ENCODE results near the gene REC8. TPM values are rescaled to one million over a fixed set of nuclear protein-coding genes. Genes with fewer than 3 reads are reported as not detected.

The REC8 gene
- total and polyA plus RNA-seq, 2 of the 4 experiments (the other 2 are of a cell fraction), result 0.36 to 3.5 TPM

DNA sequence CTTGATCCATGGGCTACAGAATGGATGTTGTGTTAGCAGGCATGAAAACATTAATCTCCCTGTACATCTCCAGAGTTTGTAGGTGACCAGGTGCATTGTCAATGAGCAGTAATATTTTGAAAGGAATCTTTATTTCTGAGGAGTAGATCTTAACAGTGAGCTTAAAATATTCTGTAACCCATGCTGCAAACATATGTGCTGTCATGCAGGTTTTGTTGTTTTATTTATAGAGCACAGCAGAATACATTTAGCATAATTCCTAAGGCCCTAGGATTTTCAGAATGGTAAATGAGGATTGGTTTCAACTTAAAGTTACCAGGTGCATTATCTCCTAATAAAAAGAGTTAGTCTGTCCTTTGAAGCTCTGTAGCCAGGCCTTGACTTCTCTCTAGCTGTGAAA lies 44.9 kb upstream of the REC8 start:
- no peak overlapping the region for H3K14ac ChIP-seq (replicated peaks; ENCODE audit: low read depth, low read length)
- ChIA-PET CTCF (interaction anchor here (0.7 kb wide), 1 partner anchor 9 kb away, joined by 3 read pairs; the partner anchor contains the start of gene PSME1), POLR2A (ENCODE audit: unreplicated experiment) (interaction anchor here (0.6 kb wide), 1 partner anchor 1302 kb away, joined by 3 read pairs; no protein-coding TSS in a partner anchor)
- DNase-seq (no peak), ATAC-seq (ENCODE audit: low read depth) (no peak)
- no peak overlapping the region for H3K9ac ChIP-seq (ENCODE audit: low read depth, low read length)
- H2BK20ac ChIP-seq (ENCODE audit: low read depth, low read length), result no peak overlapping the region
- no peak overlapping the region for H2BK15ac ChIP-seq (ENCODE audit: low read depth, low read length)
- H3K4me1 ChIP-seq (ENCODE audit: control insufficient read depth, insufficient read depth, low read length), result no peaks in the 10 kb centered on the region
- H3K4ac ChIP-seq (ENCODE audit: low read depth, low read length), result no peak overlapping the region
- no peaks in the 10 kb centered on the region for H3K9me1 ChIP-seq (ENCODE audit: insufficient read depth, low read length)
- H3K56ac ChIP-seq (ENCODE audit: extremely low read depth, insufficient read depth, low read length), result no peak overlapping the region
- intact Hi-C loops (cut with micrococcal nuclease) (no loop called here), dilution Hi-C loops (cut with HindIII; ENCODE audit: low sequenced_read_pairs, unreplicated experiment) (no loop called here), in situ Hi-C loops (cut with MboI; ENCODE audit: low sequenced_read_pairs) (loop anchor here (25.0 kb wide), 2 partner anchors 815 to 1040 kb away; partner anchors contain the start of genes ACIN1, BCL2L2, C14orf119 and PABPN1)
- no peaks in the 10 kb centered on the region for H3K79me1 ChIP-seq (ENCODE audit: low read depth in 1 of 2, low read length in 2 of 2)
- no peak overlapping the region for H3K23ac ChIP-seq (ENCODE audit: low read depth, low read length)
- no peak overlapping the region for H2BK120ac ChIP-seq (ENCODE audit: low read depth, low read length)
- no peak overlapping the region for H4K8ac ChIP-seq (ENCODE audit: low read depth in 2 of 2, low read length in 2 of 2)
- no peak overlapping the region for H2BK5ac ChIP-seq (ENCODE audit: low read depth, low read length, poor library complexity, severe bottlenecking)
- H3K27me3 ChIP-seq (ENCODE audit: control insufficient read depth, insufficient read depth, low read length), result no peaks in the 10 kb centered on the region
- no peak overlapping the region for H3K4me3 ChIP-seq (ENCODE audit: insufficient read depth, low read depth, low read length)
- H2AFZ ChIP-seq (replicated peaks; ENCODE audit: low read length, poor library complexity), result no peak overlapping the region
- no peak overlapping the region for H3K18ac ChIP-seq (ENCODE audit: low read depth, low read length)
- H2AK9ac ChIP-seq (replicated peaks; ENCODE audit: low read depth, low read length, poor library complexity), result no peak overlapping the region
- no TSS peak for BruUV-seq (replicated peaks)
- H3K36me3 ChIP-seq (ENCODE audit: control insufficient read depth, insufficient read depth, low read length), result peaks cover 8% of the 10 kb centered on the region
- H4K20me1 ChIP-seq (ENCODE audit: insufficient read depth, low read length), result no peaks in the 10 kb centered on the region
- no peak overlapping the region for H4K5ac ChIP-seq (ENCODE audit: low read depth, low read length)
- no peak overlapping the region for H2AK5ac ChIP-seq (ENCODE audit: low read depth, low read length)
- no peaks in the 10 kb centered on the region for H3K9me3 ChIP-seq (ENCODE audit: control insufficient read depth, insufficient read depth, low read length)
- no peak overlapping the region for H3K27ac ChIP-seq (ENCODE audit: insufficient read depth, low read length)
- no peak for TF ChIP-seq FOS (IDR thresholded peaks at IDR 0.05; ENCODE audit: low read depth, low read length)
- no peak for TF ChIP-seq CHD1 (IDR thresholded peaks at IDR 0.05; ENCODE audit: low read depth, low read length)
- TF ChIP-seq, protein P1, sequence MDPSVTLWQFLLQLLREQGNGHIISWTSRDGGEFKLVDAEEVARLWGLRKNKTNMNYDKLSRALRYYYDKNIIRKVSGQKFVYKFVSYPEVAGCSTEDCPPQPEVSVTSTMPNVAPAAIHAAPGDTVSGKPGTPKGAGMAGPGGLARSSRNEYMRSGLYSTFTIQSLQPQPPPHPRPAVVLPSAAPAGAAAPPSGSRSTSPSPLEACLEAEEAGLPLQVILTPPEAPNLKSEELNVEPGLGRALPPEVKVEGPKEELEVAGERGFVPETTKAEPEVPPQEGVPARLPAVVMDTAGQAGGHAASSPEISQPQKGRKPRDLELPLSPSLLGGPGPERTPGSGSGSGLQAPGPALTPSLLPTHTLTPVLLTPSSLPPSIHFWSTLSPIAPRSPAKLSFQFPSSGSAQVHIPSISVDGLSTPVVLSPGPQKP (IDR thresholded peaks at IDR 0.05; ENCODE audit: borderline replicate concordance, low read depth, low read length), result no peak
- TF ChIP-seq, protein P2, sequence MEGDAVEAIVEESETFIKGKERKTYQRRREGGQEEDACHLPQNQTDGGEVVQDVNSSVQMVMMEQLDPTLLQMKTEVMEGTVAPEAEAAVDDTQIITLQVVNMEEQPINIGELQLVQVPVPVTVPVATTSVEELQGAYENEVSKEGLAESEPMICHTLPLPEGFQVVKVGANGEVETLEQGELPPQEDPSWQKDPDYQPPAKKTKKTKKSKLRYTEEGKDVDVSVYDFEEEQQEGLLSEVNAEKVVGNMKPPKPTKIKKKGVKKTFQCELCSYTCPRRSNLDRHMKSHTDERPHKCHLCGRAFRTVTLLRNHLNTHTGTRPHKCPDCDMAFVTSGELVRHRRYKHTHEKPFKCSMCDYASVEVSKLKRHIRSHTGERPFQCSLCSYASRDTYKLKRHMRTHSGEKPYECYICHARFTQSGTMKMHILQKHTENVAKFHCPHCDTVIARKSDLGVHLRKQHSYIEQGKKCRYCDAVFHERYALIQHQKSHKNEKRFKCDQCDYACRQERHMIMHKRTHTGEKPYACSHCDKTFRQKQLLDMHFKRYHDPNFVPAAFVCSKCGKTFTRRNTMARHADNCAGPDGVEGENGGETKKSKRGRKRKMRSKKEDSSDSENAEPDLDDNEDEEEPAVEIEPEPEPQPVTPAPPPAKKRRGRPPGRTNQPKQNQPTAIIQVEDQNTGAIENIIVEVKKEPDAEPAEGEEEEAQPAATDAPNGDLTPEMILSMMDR (conservative IDR thresholded peaks at IDR 0.05; ENCODE audit: low read depth, low read length), result no peak
- no peak for TF ChIP-seq RAD21 (IDR thresholded peaks at IDR 0.05; ENCODE audit: low read length)
- TF ChIP-seq MAZ (IDR thresholded peaks at IDR 0.05; ENCODE audit: borderline replicate concordance, low read depth, low read length), result no peak
- TF ChIP-seq RCOR1 (IDR thresholded peaks at IDR 0.05; ENCODE audit: insufficient replicate concordance, low read length), result no peak
- TF ChIP-seq RFX5 (IDR thresholded peaks at IDR 0.05; ENCODE audit: low read depth, low read length), result no peak
- TF ChIP-seq NFE2L2 (IDR thresholded peaks at IDR 0.05; ENCODE audit: low read depth, low read length), result no peak
- no peak for TF ChIP-seq BHLHE40 (IDR thresholded peaks at IDR 0.05; ENCODE audit: low read depth, low read length)
- no peak for TF ChIP-seq CEBPB (IDR thresholded peaks at IDR 0.05; ENCODE audit: low read depth, low read length)
- no peak for TF ChIP-seq MXI1 (IDR thresholded peaks at IDR 0.05; ENCODE audit: borderline replicate concordance, low read depth, low read length)
- no peak for TF ChIP-seq SMC3 (IDR thresholded peaks at IDR 0.05; ENCODE audit: low read depth, low read length)
- no peak for TF ChIP-seq POLR2A (IDR thresholded peaks at IDR 0.05; ENCODE audit: low read depth, low read length)
- TF ChIP-seq MAFK (IDR thresholded peaks at IDR 0.05; ENCODE audit: low read depth, low read length), result no peak
- H3K4me2 ChIP-seq (ENCODE audit: low read depth, low read length), result no peak overlapping the region
- no peak overlapping the region for H4K91ac ChIP-seq (ENCODE audit: insufficient read depth, low read depth, low read length)
